ENCODE measurements around the gene PYURF. TPM values are rescaled to one million over a fixed set of nuclear protein-coding genes. Genes with fewer than 3 reads are reported as not detected.

Gene PYURF
- total RNA-seq, 1 experiment from 2014 or later: 91.3 TPM

- no peak for DNase-seq (ENCODE audit: low read depth)
Observed at GRCh38 chr4:88511236-88511635, 12.3 kb downstream of the PYURF start.

- no peak for DNase-seq (ENCODE audit: low read depth)
Observed at GRCh38 chr4:88503344-88503743, 20.2 kb downstream of the PYURF start.

DNA sequence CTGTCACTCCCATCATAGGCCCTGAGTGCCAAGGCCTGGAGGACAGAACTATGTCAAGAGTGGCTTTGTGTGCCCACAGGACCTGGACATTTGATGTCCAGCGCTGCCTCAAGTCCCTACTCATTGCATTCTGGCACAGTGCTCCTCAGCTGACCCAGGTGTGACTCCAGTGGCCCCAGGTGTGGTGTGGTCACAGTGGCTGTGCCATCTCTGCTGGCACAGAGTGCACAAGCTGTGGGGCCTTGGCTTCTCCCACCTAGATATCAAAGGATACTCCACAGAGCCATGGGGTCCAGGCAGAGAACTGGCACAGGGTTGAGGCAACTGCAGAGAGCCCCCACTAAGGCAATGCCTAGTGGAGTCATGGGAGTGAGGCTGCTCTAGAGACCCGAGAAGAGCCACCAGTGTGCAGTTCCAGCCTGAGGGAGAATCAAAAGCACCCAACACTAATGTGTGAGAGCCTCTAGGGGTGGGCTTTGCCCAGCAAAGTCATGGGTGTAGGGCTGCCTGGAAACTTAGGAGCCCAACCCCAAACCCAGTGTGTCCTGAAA, 25.6 kb downstream of the PYURF start:
- no peak for DNase-seq (ENCODE audit: low read depth)

GRCh38 chr4:88489100-88489761, 34.3 kb downstream of the PYURF start:
- no peak for DNase-seq (ENCODE audit: low read depth)

GRCh38 chr4:88481537-88481936, 42.0 kb downstream of the PYURF start:
- peak; percentile 3 for DNase-seq (ENCODE audit: low read depth)

- no peak for DNase-seq (ENCODE audit: low read depth)
Observed at GRCh38 chr4:88478247-88478646, 45.3 kb downstream of the PYURF start.

DNA sequence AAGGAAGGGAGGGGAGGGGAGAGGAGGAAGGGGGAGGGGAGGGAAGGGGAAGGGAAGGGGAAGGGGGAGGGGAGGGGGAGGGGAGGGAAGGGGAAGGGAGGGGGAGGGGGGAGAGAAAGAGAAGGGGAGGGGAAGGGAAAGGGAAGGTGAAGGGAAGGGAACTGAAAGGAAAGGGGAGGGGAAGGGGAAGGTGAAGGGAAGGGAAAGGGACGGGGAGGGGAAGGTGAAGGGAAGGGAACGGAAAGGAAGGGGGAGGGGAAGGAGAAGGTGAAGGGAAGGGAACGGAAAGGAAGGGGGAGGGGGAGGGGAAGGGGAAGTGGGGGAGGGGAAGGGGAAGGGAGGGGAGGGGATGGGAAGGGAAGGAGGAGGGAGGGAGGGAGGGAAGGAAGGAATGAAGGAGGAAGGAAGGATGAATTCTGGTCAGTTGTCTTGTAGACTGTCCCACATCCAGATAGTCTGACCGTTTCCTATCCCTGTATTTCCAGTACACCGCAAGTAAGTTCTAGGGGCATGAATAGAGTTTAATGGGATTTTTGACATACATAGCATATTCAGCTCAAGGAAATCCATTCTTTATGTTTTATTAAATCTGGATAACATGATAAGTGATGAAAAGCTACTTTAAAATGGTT, 46.2 kb downstream of the PYURF start:
- DNase-seq (ENCODE audit: low read depth): no peak

Other genes with a start within 250 kb of the PYURF start
- 7.1 and 8.7 TPM in 2 replicates for gene PPM1K, start 239.2 kb downstream of the PYURF start, total RNA-seq (2014; rRNA removed; shearing (Covaris generic))
- gene HERC6, start 144.9 kb downstream of the PYURF start, total RNA-seq (2014; rRNA removed; shearing (Covaris generic)): 6.8 and 13.7 TPM in 2 replicates
- gene HERC5, start 66.7 kb downstream of the PYURF start, total RNA-seq (2014; rRNA removed; shearing (Covaris generic)): 6.1 and 7.1 TPM in 2 replicates
- 7.8 and 10.1 TPM in 2 replicates for gene HERC3, start 68.7 kb upstream of the PYURF start, total RNA-seq (2014; rRNA removed; shearing (Covaris generic))
- 8.6 and 12.4 TPM in 2 replicates for gene NAP1L5, start 174.1 kb upstream of the PYURF start, total RNA-seq (2014; rRNA removed; shearing (Covaris generic))